SK-N-SH (cell line): ENCODE data around the gene ACSBG1.

Experiments used
- CTCF ChIP-seq: fragments of 200-600 bp; sonication (generic); IDR thresholded peaks from 2 replicates; pipeline ENCODE4 v1.6.1; 2017; ENCODE audit warnings: antibody characterized with exemption, mild to moderate bottlenecking, moderate library complexity
- POLR2AphosphoS5 ChIP-seq: IDR thresholded peaks from 2 replicates; pipeline ENCODE4 v1.6.1; 2012; ENCODE audit warnings: low read depth, low read length
- USF1 ChIP-seq: IDR thresholded peaks from 2 replicates; pipeline ENCODE4 v1.4.0; 2012; ENCODE audit warnings: low read depth, borderline replicate concordance

DNA sequence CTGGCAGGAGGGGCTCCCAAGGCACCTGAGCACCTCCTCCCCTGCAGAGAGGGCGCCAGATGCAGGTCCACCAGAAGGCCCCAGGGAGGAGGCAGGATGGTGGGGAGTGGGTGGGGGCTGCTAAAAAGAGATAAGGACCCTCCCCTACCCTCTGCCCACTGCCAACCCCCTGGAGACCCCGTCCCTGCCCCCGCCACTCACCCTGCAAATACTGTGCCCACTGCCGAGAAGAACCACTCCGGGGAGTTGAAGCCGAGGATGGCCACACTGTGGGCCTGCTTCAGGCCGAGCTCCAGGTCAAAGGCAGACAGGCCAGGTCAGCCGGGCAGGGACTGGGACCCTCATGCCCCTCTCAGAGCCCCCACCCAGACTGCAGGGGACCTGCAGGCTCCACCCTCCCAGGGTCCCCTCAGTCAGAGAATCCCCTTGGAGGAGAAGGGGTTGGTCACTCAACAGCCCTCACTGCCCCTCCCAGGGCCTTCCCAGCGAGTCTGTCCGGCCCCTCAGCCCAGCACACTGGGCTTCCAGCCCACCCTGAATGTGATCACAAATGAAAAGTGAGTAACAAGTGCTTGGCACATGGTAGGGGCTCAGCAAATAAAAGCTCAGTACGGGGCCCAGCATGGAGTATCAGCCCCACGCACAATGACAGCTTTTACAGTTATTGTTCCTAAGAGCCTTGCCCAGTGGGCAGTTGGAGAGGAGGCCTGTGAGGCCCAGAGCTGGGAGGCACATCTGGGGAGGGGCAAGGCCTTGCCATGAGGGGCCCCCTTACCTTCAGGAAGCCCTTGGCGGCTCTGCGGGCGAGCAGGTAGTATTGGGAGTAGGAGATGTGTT, 40.4 kb downstream of the ACSBG1 start:
- TF ChIP-seq POLR2AphosphoS5, result no peak
- TF ChIP-seq USF1, result no peak
- no peak for TF ChIP-seq CTCF
